Measurements from ENCODE around the gene PCDHGB2.
A peak's percentile ranks its signal among the peaks of the same experiment; 100 is the strongest.
"Not testable (repeated sequence)": the region's sequence is repeated elsewhere in the genome, so short reads cannot be mapped to it uniquely, and the experiment has no call there.

Gene PCDHGB2

GRCh38 chr5:141349917-141350619 is 9.7 kb upstream of the PCDHGB2 start, which contains the start of gene PCDHGB1:
Gene PCDHGB1 (plus strand): TSS chr5:141350099. CDS start chr5:141350261, 162 bp downstream.
- DNase-seq (ENCODE audit: low read depth in 2 of 2), result peak in 1 of 2 donors; percentile 11

- DNase-seq (ENCODE audit: low read depth in 2 of 2), result no peak
Measured at GRCh38 chr5:141351591-141351990, 8.2 kb upstream of the PCDHGB2 start.

GRCh38 chr5:141354900-141355469 is 4.8 kb upstream of the PCDHGB2 start, which contains the start of gene PCDHGA4:
Gene PCDHGA4 (plus strand): TSS chr5:141355021. CDS start chr5:141355108, 87 bp downstream.
- no peak for DNase-seq (ENCODE audit: low read depth in 2 of 2)

- no peak for DNase-seq (ENCODE audit: low read depth in 2 of 2)
Measured at GRCh38 chr5:141355641-141356040, 4.2 kb upstream of the PCDHGB2 start.

- DNase-seq (ENCODE audit: low read depth in 2 of 2), result no peak
Measured at GRCh38 chr5:141356133-141356532, 3.7 kb upstream of the PCDHGB2 start.

- DNase-seq (ENCODE audit: low read depth in 2 of 2), result no peak
Measured at GRCh38 chr5:141356950-141357349, 2.8 kb upstream of the PCDHGB2 start.

GRCh38 chr5:141360685-141361084 is 891 bp downstream of the PCDHGB2 start:
- DNase-seq (ENCODE audit: low read depth in 2 of 2), result no peak

GRCh38 chr5:141362719-141363118 is 2.9 kb downstream of the PCDHGB2 start:
- no peak for DNase-seq (ENCODE audit: low read depth in 2 of 2)

GRCh38 chr5:141363952-141364660 is 4.3 kb downstream of the PCDHGB2 start, which contains the start of gene PCDHGA5:
Gene PCDHGA5 (plus strand): TSS chr5:141364162. CDS start chr5:141364331, 169 bp downstream.
- DNase-seq (ENCODE audit: low read depth in 2 of 2), result no peak

- no peak for DNase-seq (ENCODE audit: low read depth in 2 of 2)
Measured at GRCh38 chr5:141366016-141366896, 6.5 kb downstream of the PCDHGB2 start.

GRCh38 chr5:141369994-141370848 is 10.4 kb downstream of the PCDHGB2 start, which contains the start of gene PCDHGB3:
Gene PCDHGB3 (plus strand): TSS chr5:141370242. CDS start chr5:141370395, 153 bp downstream.
- DNase-seq (ENCODE audit: low read depth in 2 of 2), result no peak

GRCh38 chr5:141371572-141372475 is 12.0 kb downstream of the PCDHGB2 start:
- DNase-seq (ENCODE audit: low read depth in 2 of 2), result no peak

- no peak for DNase-seq (ENCODE audit: low read depth in 2 of 2)
Measured at GRCh38 chr5:141373673-141374317, 14.0 kb downstream of the PCDHGB2 start, which contains the start of gene PCDHGA6. Gene PCDHGA6 (plus strand): TSS chr5:141373891. CDS start chr5:141374084, 193 bp downstream.

GRCh38 chr5:141374627-141375026 is 14.8 kb downstream of the PCDHGB2 start:
- no peak for DNase-seq (ENCODE audit: low read depth in 2 of 2)

GRCh38 chr5:141375444-141376155 is 15.8 kb downstream of the PCDHGB2 start:
- DNase-seq (ENCODE audit: low read depth in 2 of 2), result not testable (repeated sequence)

- no peak for DNase-seq (ENCODE audit: low read depth in 2 of 2)
Measured at GRCh38 chr5:141382469-141383294, 22.9 kb downstream of the PCDHGB2 start, which contains the start of gene PCDHGA7. Gene PCDHGA7 (plus strand): TSS chr5:141382742. CDS start chr5:141382900, 158 bp downstream.

GRCh38 chr5:141383345-141383744 is 23.6 kb downstream of the PCDHGB2 start:
- no peak for DNase-seq (ENCODE audit: low read depth in 2 of 2)
